Bronchial epithelial cell (primary cell): Measurements from ENCODE around the gene ABHD2. TPM values are rescaled to one million over a fixed set of nuclear protein-coding genes. Genes with fewer than 3 reads are reported as not detected.
"Not testable (repeated sequence)": the region's sequence is repeated elsewhere in the genome, so short reads cannot be mapped to it uniquely, and the experiment has no call there.

Source experiments
- DNase-seq: peaks from one replicate; pipeline ENCODE4 v3.0.0-alpha.2; 2010; ENCODE audit warnings: low read depth
- FAIRE-seq: peaks from 2 replicates; lab custom pipeline; 2011; peaks lifted over from hg19 to GRCh38; lab: Jason Lieb, UNC
- H3K27me3 ChIP-seq: 2 replicates; pipeline ENCODE4 v1.5.1; 2011; ENCODE audit warnings: low read length; ENCODE audit not compliant: control insufficient read depth, insufficient read depth
- H3K36me3 ChIP-seq: 2 replicates; pipeline ENCODE4 v1.5.1; 2011; ENCODE audit warnings: low read length; ENCODE audit not compliant: control insufficient read depth, insufficient read depth
- H3K4me3 ChIP-seq: 2 replicates; pipeline ENCODE4 v1.5.1; 2011; ENCODE audit warnings: mild to moderate bottlenecking, low read depth, low read length, control low read depth
- total RNA-seq: library from RNA; depleted of rRNA; stranded (reverse); fragments of >200 nt; gene quantifications from 2 replicates; pipeline ENCODE4 v1.2.1, GENCODE V29; 2014
- TF ChIP-seq, protein P1 (sequence below): IDR thresholded peaks from 2 replicates; pipeline ENCODE4 v1.5.1; 2011; ENCODE audit warnings: mild to moderate bottlenecking, moderate library complexity, low read length, control low read depth, inconsistent platforms; ENCODE audit not compliant: insufficient read depth, severe bottlenecking

ABHD2 gene
- total RNA-seq, 1 donor from 2014 or later = 35.5 TPM

DNA sequence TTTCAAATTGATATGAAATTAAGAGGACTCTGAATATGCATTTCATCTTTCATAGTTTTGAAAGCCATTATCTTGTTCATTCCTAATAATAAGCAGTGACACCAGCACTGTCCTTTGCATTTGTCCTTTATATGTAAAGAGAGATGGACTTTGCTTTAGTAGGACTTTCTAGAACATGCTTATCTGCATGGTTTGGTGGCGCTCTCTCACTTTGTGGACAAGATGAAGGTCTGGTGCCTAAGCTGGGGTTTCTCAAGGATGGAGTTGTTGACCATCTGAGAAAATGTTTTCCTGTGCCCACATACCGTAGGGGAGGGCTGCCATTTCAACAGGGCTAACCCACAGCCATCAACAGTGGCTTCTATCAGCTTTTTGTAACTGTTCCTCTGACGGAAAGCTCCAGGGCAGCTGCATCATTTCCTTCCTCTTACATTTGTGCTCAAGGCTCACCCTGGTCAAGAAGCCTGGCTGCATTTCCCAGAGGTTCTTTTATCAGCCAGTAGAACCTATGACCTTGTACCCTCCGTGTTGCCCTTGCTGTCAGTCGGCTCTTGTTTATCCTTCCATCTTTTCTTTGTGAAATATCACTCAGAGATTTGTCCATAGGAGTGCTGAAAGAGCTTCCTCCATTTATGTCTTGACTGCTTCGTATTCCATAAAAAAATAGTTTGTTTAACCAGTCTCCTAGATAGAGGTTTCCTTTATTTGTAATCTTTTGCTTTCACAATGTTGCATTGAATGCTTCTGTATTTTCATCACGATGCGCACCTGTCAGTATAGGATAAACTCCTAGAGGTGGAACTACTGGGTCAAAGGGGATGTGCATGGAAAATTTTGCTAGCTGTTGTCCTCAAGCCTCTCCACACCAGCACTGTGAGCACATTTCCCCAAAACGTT lies 44.6 kb downstream of the ABHD2 start:
- DNase-seq (no peak), FAIRE-seq (no peak)
- Histone ChIP-seq H3K4me3 (no peak overlapping the region), H3K27me3 (no peaks in the 10 kb centered on the region), H3K36me3 (peaks cover 5% of the 10 kb centered on the region)
- TF ChIP-seq, protein P1, sequence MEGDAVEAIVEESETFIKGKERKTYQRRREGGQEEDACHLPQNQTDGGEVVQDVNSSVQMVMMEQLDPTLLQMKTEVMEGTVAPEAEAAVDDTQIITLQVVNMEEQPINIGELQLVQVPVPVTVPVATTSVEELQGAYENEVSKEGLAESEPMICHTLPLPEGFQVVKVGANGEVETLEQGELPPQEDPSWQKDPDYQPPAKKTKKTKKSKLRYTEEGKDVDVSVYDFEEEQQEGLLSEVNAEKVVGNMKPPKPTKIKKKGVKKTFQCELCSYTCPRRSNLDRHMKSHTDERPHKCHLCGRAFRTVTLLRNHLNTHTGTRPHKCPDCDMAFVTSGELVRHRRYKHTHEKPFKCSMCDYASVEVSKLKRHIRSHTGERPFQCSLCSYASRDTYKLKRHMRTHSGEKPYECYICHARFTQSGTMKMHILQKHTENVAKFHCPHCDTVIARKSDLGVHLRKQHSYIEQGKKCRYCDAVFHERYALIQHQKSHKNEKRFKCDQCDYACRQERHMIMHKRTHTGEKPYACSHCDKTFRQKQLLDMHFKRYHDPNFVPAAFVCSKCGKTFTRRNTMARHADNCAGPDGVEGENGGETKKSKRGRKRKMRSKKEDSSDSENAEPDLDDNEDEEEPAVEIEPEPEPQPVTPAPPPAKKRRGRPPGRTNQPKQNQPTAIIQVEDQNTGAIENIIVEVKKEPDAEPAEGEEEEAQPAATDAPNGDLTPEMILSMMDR = no peak

DNA sequence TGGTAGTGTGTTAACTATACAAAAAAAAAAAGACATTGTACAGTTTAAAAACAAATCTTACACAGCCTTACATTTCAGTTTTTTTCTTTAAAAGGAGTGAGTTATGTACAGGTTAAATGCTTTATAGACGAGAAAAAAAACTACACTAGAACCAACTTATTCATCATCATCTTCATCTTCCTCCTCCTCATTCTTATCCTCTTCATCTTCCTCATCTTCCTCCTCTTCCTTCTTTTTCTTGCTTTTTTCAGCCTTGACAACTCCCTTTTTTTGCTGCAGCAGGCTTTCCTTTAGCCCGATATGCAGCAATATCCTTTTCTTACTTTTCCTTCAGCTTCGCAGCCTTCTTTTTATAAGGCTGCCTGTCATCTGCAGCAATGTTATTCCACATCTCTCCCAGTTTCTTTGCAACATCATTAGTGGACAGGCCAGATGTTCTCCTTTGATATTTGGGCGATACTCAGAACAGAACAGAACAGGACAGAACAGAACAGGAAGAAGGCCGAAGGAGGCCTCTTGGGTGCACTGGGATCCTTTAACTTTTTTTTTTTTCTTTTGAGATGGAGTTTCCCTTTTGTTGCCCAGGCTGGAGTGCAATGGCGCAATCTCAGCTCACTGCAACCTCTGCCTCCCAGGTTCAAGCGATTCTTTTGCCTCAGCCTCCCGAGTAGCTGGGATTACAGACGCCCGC lies 47.3 kb downstream of the ABHD2 start:
- not testable (repeated sequence) for FAIRE-seq, DNase-seq, H3K36me3 ChIP-seq

DNA sequence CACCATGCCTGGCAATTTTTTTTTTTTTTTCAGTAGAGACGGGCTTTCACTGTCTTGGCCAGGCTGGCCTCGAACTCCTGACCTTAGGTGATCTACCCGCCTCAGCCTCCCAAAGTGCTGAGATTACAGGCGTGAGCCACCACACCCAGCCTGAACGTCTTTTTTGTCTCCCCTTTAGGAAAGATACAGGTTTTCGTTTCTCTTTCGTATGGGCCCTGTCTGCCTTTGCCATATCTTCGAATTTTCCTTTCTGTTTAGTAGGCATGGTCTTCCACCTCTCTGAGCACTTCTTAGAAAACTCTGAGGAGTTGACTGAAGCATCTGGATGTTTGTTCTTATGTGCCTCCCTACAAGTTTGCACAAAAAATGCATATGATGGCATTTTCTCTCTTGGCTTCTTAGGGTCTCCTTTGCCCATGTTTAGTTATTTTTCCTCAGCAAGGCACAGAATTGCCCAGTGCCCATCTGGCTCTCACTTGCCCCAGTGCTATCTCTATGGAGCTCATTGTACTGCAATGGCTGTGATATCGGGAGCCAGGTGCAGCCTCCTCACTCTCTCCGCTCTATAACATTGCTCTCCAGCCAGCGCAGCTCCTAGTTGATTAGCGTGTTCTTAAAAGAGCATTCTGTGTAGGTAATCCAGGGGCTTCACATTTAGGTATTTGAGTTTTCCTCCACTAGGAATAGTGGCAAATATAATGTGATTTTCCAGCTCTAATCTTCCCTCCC lies 48.0 kb downstream of the ABHD2 start:
- H3K4me3 ChIP-seq = no peak overlapping the region
- H3K27me3 ChIP-seq = no peaks in the 10 kb centered on the region
- no peak for DNase-seq
- peaks cover 2% of the 10 kb centered on the region for H3K36me3 ChIP-seq
- TF ChIP-seq, protein P1 = no peak
- no peak for FAIRE-seq

More for the DNA sequence above, 47.3 kb downstream of the ABHD2 start:
- not testable (repeated sequence) for H3K27me3 ChIP-seq, H3K4me3 ChIP-seq

DNA sequence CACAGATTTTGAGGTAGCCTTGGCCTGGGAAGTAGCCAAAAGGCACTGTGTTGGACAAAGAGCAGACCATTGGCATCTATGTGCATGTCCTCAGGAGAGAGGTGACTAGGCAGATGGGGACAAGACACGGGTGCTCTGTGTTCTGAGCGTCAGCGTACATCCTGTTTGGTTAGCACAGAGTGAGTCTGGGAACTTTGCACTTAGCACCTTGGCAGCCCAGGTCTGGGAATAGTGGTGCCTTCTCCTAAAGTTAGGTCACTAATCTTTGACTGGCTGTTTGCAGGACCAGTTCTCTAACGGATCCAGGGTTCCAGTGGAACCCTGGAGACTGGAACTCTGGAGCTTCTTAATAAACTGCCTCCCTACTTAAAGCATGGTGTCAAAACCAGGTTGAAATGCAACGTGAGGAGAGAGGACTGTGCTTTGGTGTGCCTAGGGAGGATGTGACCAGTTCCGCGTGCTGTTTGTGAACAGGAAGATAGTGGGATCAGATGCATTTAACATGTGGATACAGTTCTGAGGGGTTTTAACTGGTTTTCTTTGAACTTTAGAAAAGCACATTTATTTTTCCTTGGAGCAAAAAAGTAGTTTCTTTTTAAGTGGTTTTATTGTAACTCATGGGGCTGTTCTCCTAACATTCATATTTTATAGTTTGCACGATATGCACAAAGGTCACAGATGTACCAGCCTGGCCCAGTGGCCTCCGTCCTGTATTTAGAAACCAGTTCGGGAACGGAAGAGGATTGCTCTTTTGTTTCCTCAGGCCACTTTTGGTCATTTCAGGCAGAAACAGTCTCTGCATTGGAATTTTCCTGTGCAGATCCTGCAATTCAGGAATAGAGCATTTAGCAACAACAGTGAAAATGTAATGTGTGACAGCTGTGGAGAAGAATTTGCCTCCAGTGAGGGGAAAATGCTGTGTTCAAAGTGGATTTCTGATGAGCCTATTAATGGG lies 48.8 kb downstream of the ABHD2 start:
- H3K36me3 ChIP-seq = peaks cover 2% of the 10 kb centered on the region
- DNase-seq (no peak), FAIRE-seq (no peak)
- TF ChIP-seq, protein P1 = no peak
- no peak overlapping the region for H3K4me3 ChIP-seq
- H3K27me3 ChIP-seq = no peaks in the 10 kb centered on the region

DNA sequence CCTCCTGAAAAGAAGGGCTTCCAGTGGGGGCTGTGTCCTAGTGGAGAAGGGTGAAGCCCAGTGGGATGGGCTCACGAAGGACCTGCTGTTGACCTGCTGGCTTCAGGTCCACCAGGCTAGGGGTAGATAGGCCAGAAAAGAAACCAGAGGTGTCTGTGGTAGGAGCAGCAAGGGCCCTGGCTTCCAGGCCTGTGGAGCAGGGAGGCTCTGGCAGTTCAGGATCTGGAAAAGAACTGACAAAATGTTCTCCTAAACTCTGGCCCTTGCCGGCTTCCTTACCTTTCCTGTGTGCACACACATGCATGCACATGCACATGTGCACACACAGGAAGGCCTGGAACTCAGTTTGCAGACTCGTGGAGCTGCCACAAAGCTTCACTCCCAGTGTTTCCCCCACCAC lies 49.7 kb downstream of the ABHD2 start:
- Histone ChIP-seq H3K4me3 (no peak overlapping the region), H3K27me3 (no peaks in the 10 kb centered on the region), H3K36me3 (peaks cover 2% of the 10 kb centered on the region)
- DNase-seq (no peak), FAIRE-seq (no peak)
- TF ChIP-seq, protein P1 = no peak
